ENCODE data around the gene MRPL22. TPM values are rescaled to one million over a fixed set of nuclear protein-coding genes. Genes with fewer than 3 reads are reported as not detected.

Gene MRPL22
- 62.9 TPM for polyA plus RNA-seq (2013, experiment 1 of 2)
- polyA plus RNA-seq (2013, experiment 2 of 2), result 66.6 TPM

DNA sequence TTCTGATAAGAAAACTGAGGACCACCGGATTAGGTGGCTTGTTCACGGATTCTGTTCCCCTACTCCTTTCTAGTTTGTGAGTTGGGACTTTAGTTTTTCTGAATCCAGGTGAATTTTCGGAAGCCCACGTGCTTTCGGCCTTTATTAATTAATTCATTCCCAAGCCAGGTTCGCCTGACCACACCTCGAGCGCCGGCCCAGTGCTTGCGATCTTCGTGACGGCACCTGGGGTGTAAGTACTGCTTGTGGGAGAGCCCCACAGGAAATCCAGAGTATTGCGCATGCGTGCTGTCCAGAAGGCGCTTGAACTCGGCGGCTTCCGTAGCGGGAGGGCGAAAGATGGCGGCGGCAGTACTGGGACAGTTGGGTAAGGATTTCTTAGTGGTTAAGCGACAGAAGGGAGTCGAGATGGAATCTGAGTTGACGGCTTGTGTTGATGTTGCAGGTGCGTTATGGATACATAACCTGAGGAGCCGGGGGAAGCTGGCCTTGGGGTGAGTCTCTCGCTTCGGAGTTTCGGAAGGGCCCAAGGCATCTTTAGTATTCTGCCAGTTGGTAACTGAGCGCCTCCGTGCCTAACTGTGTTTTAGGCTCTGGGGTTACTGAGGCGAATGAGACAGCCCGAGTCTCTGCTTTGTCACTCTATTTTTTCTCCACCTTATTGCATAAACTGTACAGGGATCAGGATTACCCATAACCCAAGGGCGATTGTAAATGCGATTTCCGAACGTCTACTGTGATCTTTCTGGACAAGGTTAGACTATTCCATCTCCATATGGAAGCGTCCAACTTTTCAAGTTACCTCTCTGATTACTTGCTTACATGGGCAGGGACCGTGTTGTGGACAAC lies at the start of gene MRPL22:
TSS of gene MRPL22 (plus strand) at position 302 of the 849 bp plus-strand sequence. CDS start at position 340, 38 bp downstream.
- peak within 1 kb of the TSS in 1 of 2 experiments; percentile 51 for H3K14ac ChIP-seq (ENCODE audit: low read length in 2 of 2)
- peak within 1 kb of the TSS; percentile 95 for H3K9ac ChIP-seq (ENCODE audit: low read length)
- H3K23ac ChIP-seq (ENCODE audit: low read length in 2 of 2), result no peak within 1 kb of the TSS
- peaks cover 12% of the 10 kb centered on the region for H3K79me1 ChIP-seq (replicated peaks; ENCODE audit: low read length, poor library complexity, severe bottlenecking)
- H3K18ac ChIP-seq (ENCODE audit: low read depth in 1 of 2, low read length in 2 of 2), result peak within 1 kb of the TSS in 1 of 2 experiments; percentile 65
- H2AK5ac ChIP-seq (ENCODE audit: low read length, severe bottlenecking), result peak within 1 kb of the TSS; percentile 53
- H4K91ac ChIP-seq (ENCODE audit: low read length), result no peak within 1 kb of the TSS
- peak within 1 kb of the TSS; percentile 55 for H2AFZ ChIP-seq (ENCODE audit: low read depth, low read length)
- H3K27me3 ChIP-seq (ENCODE audit: control insufficient read depth in 1 of 2, insufficient read depth in 1 of 2, low read length in 2 of 2), result no peaks in the 10 kb centered on the region
- no peak within 1 kb of the TSS for H2BK120ac ChIP-seq (ENCODE audit: low read depth, low read length)
- peak within 1 kb of the TSS; percentile 69 for H4K8ac ChIP-seq (ENCODE audit: low read length)
- peak within 1 kb of the TSS; percentile 63 to 93 for H3K4me3 ChIP-seq (ENCODE audit: insufficient read depth in 1 of 2, low read depth in 1 of 2, low read length in 2 of 2)
- H3K4ac ChIP-seq (ENCODE audit: low read depth in 1 of 2, low read length in 2 of 2), result peak within 1 kb of the TSS; percentile 44 to 49
- H3K36me3 ChIP-seq (ENCODE audit: control insufficient read depth in 1 of 2, insufficient read depth in 2 of 2, low read depth in 1 of 2, low read length in 2 of 2), result peaks cover 0 to 6% of the 10 kb centered on the region in 2 experiments
- no peak within 1 kb of the TSS for H2BK15ac ChIP-seq (ENCODE audit: low read depth, poor library complexity, severe bottlenecking)
- no peaks in the 10 kb centered on the region for H3K9me3 ChIP-seq (ENCODE audit: control insufficient read depth, low read length)
- H2BK12ac ChIP-seq (ENCODE audit: low read length in 2 of 2), result no peak within 1 kb of the TSS
- WGBS, result 4% methylated on average over 38 of the region's 40 CpGs
- DNase-seq, result peak; percentile 95
- peaks cover 6% of the 10 kb centered on the region for H3K4me1 ChIP-seq (ENCODE audit: control insufficient read depth, insufficient read depth, low read depth, low read length)
- peak within 1 kb of the TSS; percentile 67 for H3K27ac ChIP-seq (ENCODE audit: low read length, poor library complexity, severe bottlenecking)
- peak within 1 kb of the TSS; percentile 51 for H3K4me2 ChIP-seq (ENCODE audit: low read length, poor library complexity, severe bottlenecking)
- no peak within 1 kb of the TSS for H2BK5ac ChIP-seq (ENCODE audit: low read depth, low read length, poor library complexity, severe bottlenecking)

DNA sequence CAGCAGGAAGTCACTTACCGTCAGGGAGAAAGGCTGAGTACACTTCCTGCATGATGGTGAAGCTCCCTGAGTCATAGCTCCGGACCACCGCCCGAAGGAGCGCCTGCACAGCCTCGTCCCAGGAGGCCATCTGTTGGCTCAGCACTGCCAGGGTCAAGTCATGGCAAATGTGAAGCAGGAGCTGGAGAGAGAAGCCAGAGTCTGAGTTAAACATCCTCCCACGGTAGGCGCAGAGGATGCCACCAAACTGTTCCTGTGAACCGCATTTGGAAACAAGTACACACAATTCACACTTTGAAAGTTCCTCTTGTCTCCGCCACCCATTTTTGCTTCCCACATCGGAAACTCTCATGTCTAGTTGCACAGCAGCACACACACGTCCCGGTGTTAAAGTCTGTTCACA lies 48.5 kb upstream of the MRPL22 start:
- Histone ChIP-seq H3K4me2 (ENCODE audit: low read length, poor library complexity, severe bottlenecking) (no peak overlapping the region), H3K36me3 (ENCODE audit: control insufficient read depth in 1 of 2, insufficient read depth in 2 of 2, low read depth in 1 of 2, low read length in 2 of 2) (peaks cover 43 to 89% of the 10 kb centered on the region in 2 experiments), H2BK15ac (ENCODE audit: low read depth, poor library complexity, severe bottlenecking) (no peak overlapping the region), H3K9me3 (ENCODE audit: control insufficient read depth, low read length) (peaks cover 17% of the 10 kb centered on the region), H4K8ac (ENCODE audit: low read length) (no peak overlapping the region), H3K4me3 (ENCODE audit: insufficient read depth in 1 of 2, low read depth in 1 of 2, low read length in 2 of 2) (no peak overlapping the region), H2BK12ac (ENCODE audit: low read length in 2 of 2) (no peak overlapping the region), H4K91ac (ENCODE audit: low read length) (no peak overlapping the region), H3K4me1 (ENCODE audit: control insufficient read depth, insufficient read depth, low read depth, low read length) (no peaks in the 10 kb centered on the region), H3K18ac (ENCODE audit: low read depth in 1 of 2, low read length in 2 of 2) (no peak overlapping the region), H3K9ac (ENCODE audit: low read length) (no peak overlapping the region), H3K23ac (ENCODE audit: low read length in 2 of 2) (no peak overlapping the region), H3K79me1 (replicated peaks; ENCODE audit: low read length, poor library complexity, severe bottlenecking) (no peaks in the 10 kb centered on the region), H2AK5ac (ENCODE audit: low read length, severe bottlenecking) (no peak overlapping the region), H2BK5ac (ENCODE audit: low read depth, low read length, poor library complexity, severe bottlenecking) (no peak overlapping the region), H3K27ac (ENCODE audit: low read length, poor library complexity, severe bottlenecking) (no peak overlapping the region), H2BK120ac (ENCODE audit: low read depth, low read length) (no peak overlapping the region), H2AFZ (ENCODE audit: low read depth, low read length) (no peak overlapping the region), H3K4ac (ENCODE audit: low read depth in 1 of 2, low read length in 2 of 2) (no peak overlapping the region), H3K14ac (ENCODE audit: low read length in 2 of 2) (no peak overlapping the region), H3K27me3 (ENCODE audit: control insufficient read depth in 1 of 2, insufficient read depth in 1 of 2, low read length in 2 of 2) (no peaks in the 10 kb centered on the region)
- DNase-seq, result no peak
- WGBS, result 83% methylated on average over 13 of the region's 13 CpGs

GRCh38 chr5:154893381-154893780 lies 47.5 kb upstream of the MRPL22 start:
- no peak overlapping the region for H4K8ac ChIP-seq (ENCODE audit: low read length)

More at GRCh38 chr5:154893381-154893780, 47.5 kb upstream of the MRPL22 start:
- Histone ChIP-seq H3K18ac (ENCODE audit: low read depth in 1 of 2, low read length in 2 of 2) (no peak overlapping the region), H4K91ac (ENCODE audit: low read length) (no peak overlapping the region), H2BK120ac (ENCODE audit: low read depth, low read length) (no peak overlapping the region), H2BK15ac (ENCODE audit: low read depth, poor library complexity, severe bottlenecking) (no peak overlapping the region), H3K4me1 (ENCODE audit: control insufficient read depth, insufficient read depth, low read depth, low read length) (no peaks in the 10 kb centered on the region), H3K27me3 (ENCODE audit: control insufficient read depth in 1 of 2, insufficient read depth in 1 of 2, low read length in 2 of 2) (no peaks in the 10 kb centered on the region), H3K36me3 (ENCODE audit: control insufficient read depth in 1 of 2, insufficient read depth in 2 of 2, low read depth in 1 of 2, low read length in 2 of 2) (peaks cover 46 to 87% of the 10 kb centered on the region in 2 experiments), H3K4me3 (ENCODE audit: insufficient read depth in 1 of 2, low read depth in 1 of 2, low read length in 2 of 2) (no peak overlapping the region), H3K4ac (ENCODE audit: low read depth in 1 of 2, low read length in 2 of 2) (no peak overlapping the region), H3K4me2 (ENCODE audit: low read length, poor library complexity, severe bottlenecking) (no peak overlapping the region), H2AFZ (ENCODE audit: low read depth, low read length) (no peak overlapping the region), H2AK5ac (ENCODE audit: low read length, severe bottlenecking) (no peak overlapping the region), H3K14ac (ENCODE audit: low read length in 2 of 2) (no peak overlapping the region), H3K79me1 (replicated peaks; ENCODE audit: low read length, poor library complexity, severe bottlenecking) (no peaks in the 10 kb centered on the region), H3K9me3 (ENCODE audit: control insufficient read depth, low read length) (peaks cover 8% of the 10 kb centered on the region), H3K27ac (ENCODE audit: low read length, poor library complexity, severe bottlenecking) (no peak overlapping the region), H2BK12ac (ENCODE audit: low read length in 2 of 2) (no peak overlapping the region), H2BK5ac (ENCODE audit: low read depth, low read length, poor library complexity, severe bottlenecking) (no peak overlapping the region), H3K9ac (ENCODE audit: low read length) (no peak overlapping the region), H3K23ac (ENCODE audit: low read length in 2 of 2) (no peak overlapping the region)
- no peak for DNase-seq
- WGBS, result 93% methylated on average over 3 of the region's 5 CpGs

Measured in mesenchymal stem cell (in vitro differentiated cells and primary cell).